Ishikawa (cell line): ENCODE results near the gene QSOX1.

Experiments used
- EGR1 ChIP-seq: IDR thresholded peaks from 2 replicates; pipeline ENCODE4 v1.6.1; 2012
- EP300 ChIP-seq: IDR thresholded peaks from 2 replicates; pipeline ENCODE4 v1.6.1; 2012; ENCODE audit warnings: borderline replicate concordance
- FOXM1 ChIP-seq: IDR thresholded peaks from 2 replicates; pipeline ENCODE4 v1.6.1; 2012; ENCODE audit warnings: low read depth, borderline replicate concordance
- RAD21 ChIP-seq: IDR thresholded peaks from 2 replicates; pipeline ENCODE4 v1.6.1; 2012; ENCODE audit warnings: low read depth
- TCF12 ChIP-seq: IDR thresholded peaks from 2 replicates; pipeline ENCODE4 v1.6.1; 2012; ENCODE audit warnings: low read depth
- USF1 ChIP-seq: IDR thresholded peaks from 2 replicates; pipeline ENCODE4 v1.6.1; 2012
- YY1 ChIP-seq: IDR thresholded peaks from 2 replicates; pipeline ENCODE4 v1.6.1; 2012; ENCODE audit warnings: low read depth
- TF ChIP-seq, protein P1 (sequence below): IDR thresholded peaks from 2 replicates; pipeline ENCODE4 v1.6.1; 2012
- TF ChIP-seq, protein P2 (sequence below): IDR thresholded peaks from 2 replicates; pipeline ENCODE4 v1.6.1; 2012; ENCODE audit warnings: low read depth, mild to moderate bottlenecking

GRCh38 chr1:180188684-180189175, 34.1 kb downstream of the QSOX1 start:
- TF ChIP-seq, protein P1, sequence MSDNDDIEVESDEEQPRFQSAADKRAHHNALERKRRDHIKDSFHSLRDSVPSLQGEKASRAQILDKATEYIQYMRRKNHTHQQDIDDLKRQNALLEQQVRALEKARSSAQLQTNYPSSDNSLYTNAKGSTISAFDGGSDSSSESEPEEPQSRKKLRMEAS: no peak
- no peak for TF ChIP-seq EP300
- TF ChIP-seq TCF12: no peak
- TF ChIP-seq FOXM1: no peak
- TF ChIP-seq EGR1: no peak
- no peak for TF ChIP-seq RAD21
- TF ChIP-seq USF1: no peak
- TF ChIP-seq YY1: no peak
- TF ChIP-seq, protein P2, sequence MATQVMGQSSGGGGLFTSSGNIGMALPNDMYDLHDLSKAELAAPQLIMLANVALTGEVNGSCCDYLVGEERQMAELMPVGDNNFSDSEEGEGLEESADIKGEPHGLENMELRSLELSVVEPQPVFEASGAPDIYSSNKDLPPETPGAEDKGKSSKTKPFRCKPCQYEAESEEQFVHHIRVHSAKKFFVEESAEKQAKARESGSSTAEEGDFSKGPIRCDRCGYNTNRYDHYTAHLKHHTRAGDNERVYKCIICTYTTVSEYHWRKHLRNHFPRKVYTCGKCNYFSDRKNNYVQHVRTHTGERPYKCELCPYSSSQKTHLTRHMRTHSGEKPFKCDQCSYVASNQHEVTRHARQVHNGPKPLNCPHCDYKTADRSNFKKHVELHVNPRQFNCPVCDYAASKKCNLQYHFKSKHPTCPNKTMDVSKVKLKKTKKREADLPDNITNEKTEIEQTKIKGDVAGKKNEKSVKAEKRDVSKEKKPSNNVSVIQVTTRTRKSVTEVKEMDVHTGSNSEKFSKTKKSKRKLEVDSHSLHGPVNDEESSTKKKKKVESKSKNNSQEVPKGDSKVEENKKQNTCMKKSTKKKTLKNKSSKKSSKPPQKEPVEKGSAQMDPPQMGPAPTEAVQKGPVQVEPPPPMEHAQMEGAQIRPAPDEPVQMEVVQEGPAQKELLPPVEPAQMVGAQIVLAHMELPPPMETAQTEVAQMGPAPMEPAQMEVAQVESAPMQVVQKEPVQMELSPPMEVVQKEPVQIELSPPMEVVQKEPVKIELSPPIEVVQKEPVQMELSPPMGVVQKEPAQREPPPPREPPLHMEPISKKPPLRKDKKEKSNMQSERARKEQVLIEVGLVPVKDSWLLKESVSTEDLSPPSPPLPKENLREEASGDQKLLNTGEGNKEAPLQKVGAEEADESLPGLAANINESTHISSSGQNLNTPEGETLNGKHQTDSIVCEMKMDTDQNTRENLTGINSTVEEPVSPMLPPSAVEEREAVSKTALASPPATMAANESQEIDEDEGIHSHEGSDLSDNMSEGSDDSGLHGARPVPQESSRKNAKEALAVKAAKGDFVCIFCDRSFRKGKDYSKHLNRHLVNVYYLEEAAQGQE: no peak
